H9 (cell line): ENCODE data around the gene GALNT13. TPM values are rescaled to one million over a fixed set of nuclear protein-coding genes. Genes with fewer than 3 reads are reported as not detected.

ENCODE experiments used
- DNase-seq: peaks from one replicate; pipeline ENCODE4 v3.0.0-alpha.2; 2017
- H2AFZ ChIP-seq: one replicate; pipeline ENCODE4 v1.6.1; 2013; ENCODE audit warnings: mild to moderate bottlenecking, low read length, control low read depth, moderate library complexity
- H2AK5ac ChIP-seq: 2 replicates; pipeline ENCODE4 v1.6.1; 2013; ENCODE audit warnings: low read length, control low read depth, mixed read lengths; ENCODE audit not compliant: insufficient read length
- H2BK120ac ChIP-seq: one replicate; pipeline ENCODE4 v1.6.1; 2013; ENCODE audit warnings: low read depth, mild to moderate bottlenecking, low read length, control low read depth, inconsistent platforms; ENCODE audit not compliant: poor library complexity, severe bottlenecking
- H2BK12ac ChIP-seq: 2 replicates; pipeline ENCODE4 v1.6.1; 2013; ENCODE audit warnings: low read length, control low read depth, mixed read lengths, low read depth; ENCODE audit not compliant: insufficient read length
- H2BK15ac ChIP-seq: 2 replicates; pipeline ENCODE4 v1.6.1; 2013; ENCODE audit warnings: low read depth, low read length, control low read depth
- H2BK20ac ChIP-seq: one replicate; pipeline ENCODE4 v1.6.1; 2013; ENCODE audit warnings: low read depth, mild to moderate bottlenecking, low read length, control low read depth, inconsistent platforms; ENCODE audit not compliant: poor library complexity, severe bottlenecking
- H2BK5ac ChIP-seq: 2 replicates; pipeline ENCODE4 v1.6.1; 2013; ENCODE audit warnings: low read length, control low read depth, mixed read lengths; ENCODE audit not compliant: insufficient read length
- H3K14ac ChIP-seq: 2 replicates; pipeline ENCODE4 v1.6.1; 2013; ENCODE audit warnings: low read length, control low read depth; ENCODE audit not compliant: insufficient read depth
- H3K18ac ChIP-seq: 2 replicates; pipeline ENCODE4 v1.6.1; 2013; ENCODE audit warnings: low read depth, mild to moderate bottlenecking, mixed read lengths, low read length, control low read depth; ENCODE audit not compliant: insufficient read length
- H3K23ac ChIP-seq: 2 replicates; pipeline ENCODE4 v1.6.1; 2013; ENCODE audit warnings: low read length, control low read depth, mixed read lengths, low read depth; ENCODE audit not compliant: insufficient read length
- H3K23me2 ChIP-seq: 2 replicates; pipeline ENCODE4 v1.6.1; 2013; ENCODE audit warnings: low read depth, mild to moderate bottlenecking, mixed read lengths, low read length, control low read depth; ENCODE audit not compliant: insufficient read length, poor library complexity, severe bottlenecking
- H3K27ac ChIP-seq: 2 replicates; pipeline ENCODE4 v1.5.1; 2013; ENCODE audit warnings: low read length, control low read depth, mixed read lengths, low read depth; ENCODE audit not compliant: insufficient read length
- H3K27me3 ChIP-seq: 2 replicates; pipeline ENCODE4 v1.6.1; 2013; ENCODE audit warnings: low read length, control low read depth, inconsistent platforms; ENCODE audit not compliant: insufficient read depth
- H3K4ac ChIP-seq: 2 replicates; pipeline ENCODE4 v1.6.1; 2013; ENCODE audit warnings: low read depth, mild to moderate bottlenecking, control low read depth, inconsistent platforms, low read length, moderate library complexity
- H3K4me1 ChIP-seq: 2 replicates; pipeline ENCODE4 v1.6.1; 2013; ENCODE audit warnings: low read length, control low read depth, inconsistent platforms; ENCODE audit not compliant: insufficient read depth
- H3K4me2 ChIP-seq: 2 replicates; pipeline ENCODE4 v1.6.1; 2013; ENCODE audit warnings: low read length, control low read depth, mixed read lengths; ENCODE audit not compliant: insufficient read length, insufficient read depth
- H3K56ac ChIP-seq: 2 replicates; pipeline ENCODE4 v1.6.1; 2013; ENCODE audit warnings: low read depth, mild to moderate bottlenecking, mixed read lengths, low read length, control low read depth; ENCODE audit not compliant: insufficient read length
- H3K79me1 ChIP-seq: 2 replicates; pipeline ENCODE4 v1.6.1; 2013; ENCODE audit warnings: low read depth, mild to moderate bottlenecking, moderate library complexity, low read length, control low read depth, inconsistent platforms; ENCODE audit not compliant: insufficient read depth, poor library complexity, severe bottlenecking
- H3K79me2 ChIP-seq: 2 replicates; pipeline ENCODE4 v1.6.1; 2013; ENCODE audit warnings: low read length, control low read depth, inconsistent platforms; ENCODE audit not compliant: insufficient read depth
- H3K9ac ChIP-seq: 2 replicates; pipeline ENCODE4 v1.6.1; 2013; ENCODE audit warnings: low read length, control low read depth, mixed read lengths; ENCODE audit not compliant: insufficient read length; ENCODE audit errors: extremely low read depth
- H3K9me3 ChIP-seq: one replicate; pipeline ENCODE4 v1.6.1; 2013; ENCODE audit warnings: low read depth, low read length, inconsistent platforms; ENCODE audit not compliant: control insufficient read depth
- H3T11ph ChIP-seq: one replicate; pipeline ENCODE4 v1.6.1; 2013; ENCODE audit warnings: mild to moderate bottlenecking, low read length, control low read depth, inconsistent platforms
- H4K20me1 ChIP-seq: one replicate; pipeline ENCODE4 v1.6.1; 2013; ENCODE audit not compliant: control insufficient read depth, insufficient read length, insufficient read depth
- H4K5ac ChIP-seq: 2 replicates; pipeline ENCODE4 v1.6.1; 2013; ENCODE audit warnings: low read depth, mild to moderate bottlenecking, mixed read lengths, low read length, control low read depth; ENCODE audit not compliant: insufficient read length
- H4K8ac ChIP-seq: replicated peaks from 2 replicates; pipeline ENCODE4 v1.6.1; 2013; ENCODE audit warnings: low read length, control low read depth, mixed read lengths, low read depth; ENCODE audit not compliant: insufficient read length
- H4K91ac ChIP-seq: 2 replicates; pipeline ENCODE4 v1.6.1; 2013; ENCODE audit warnings: low read depth, mild to moderate bottlenecking, moderate library complexity, mixed read lengths, low read length, control low read depth; ENCODE audit not compliant: insufficient read length
- H3K27ac Mint-ChIP-seq, 3 experiments: 2 replicates in 2 of 3; 3 replicates in 1 of 3; pipeline ENCODE4 v1.8.0; 2020 to 2021; ENCODE audit warnings: mixed read lengths in 3 of 3, mild to moderate bottlenecking in 1 of 3, moderate library complexity in 1 of 3
- H3K27me3 Mint-ChIP-seq: 2 replicates; pipeline ENCODE4 v1.8.0; 2021; ENCODE audit warnings: low read depth, mild to moderate bottlenecking, moderate library complexity, mixed read lengths
- H3K36me3 Mint-ChIP-seq, 3 experiments: 2 replicates in 2 of 3; 3 replicates in 1 of 3; pipeline ENCODE4 v1.8.0; 2020 to 2021; ENCODE audit warnings: low read depth in 3 of 3, mixed read lengths in 3 of 3; ENCODE audit not compliant: insufficient read depth in 1 of 3
- H3K4me1 Mint-ChIP-seq, 2 experiments: 2 replicates each; pipeline ENCODE4 v1.8.0; 2020; ENCODE audit warnings: mixed read lengths in 2 of 2
- H3K4me3 Mint-ChIP-seq, 2 experiments: 2 replicates in 1 of 2; 3 replicates in 1 of 2; pipeline ENCODE4 v1.8.0; 2020 to 2021; ENCODE audit warnings: mild to moderate bottlenecking in 2 of 2, mixed read lengths in 2 of 2, moderate library complexity in 1 of 2
- H3K9me3 Mint-ChIP-seq, 2 experiments: 2 replicates in 1 of 2; 3 replicates in 1 of 2; pipeline ENCODE4 v1.8.0; 2020; ENCODE audit warnings: mild to moderate bottlenecking in 2 of 2, mixed read lengths in 2 of 2, moderate library complexity in 1 of 2
- WGBS: extraction: QIAGEN DNeasy Blood & Tissue Kit; methylation state at CpG from one replicate; pipeline ENCODE4 v1.1.7; 2013; ENCODE audit warnings: missing lambda C conversion rate, low lambda C conversion rate, mixed read lengths; ENCODE audit not compliant: insufficient read length; ENCODE audit errors: extremely low coverage; 5-methylcytosine and 5-hydroxymethylcytosine counted together
- total RNA-seq: library from RNA; stranded (reverse); gene quantifications from 2 replicates; pipeline ENCODE4 v1.2.1, GENCODE V29; 2021
- TF ChIP-seq, protein P1 (sequence below): fragments of 200-600 bp; sonication (generic); conservative IDR thresholded peaks from 3 replicates; pipeline ENCODE4 v1.8.0; 2021; ENCODE audit warnings: antibody characterized with exemption, mild to moderate bottlenecking

Gene GALNT13
- total RNA-seq, 1 experiment from 2014 or later, result 6.6 TPM

DNA sequence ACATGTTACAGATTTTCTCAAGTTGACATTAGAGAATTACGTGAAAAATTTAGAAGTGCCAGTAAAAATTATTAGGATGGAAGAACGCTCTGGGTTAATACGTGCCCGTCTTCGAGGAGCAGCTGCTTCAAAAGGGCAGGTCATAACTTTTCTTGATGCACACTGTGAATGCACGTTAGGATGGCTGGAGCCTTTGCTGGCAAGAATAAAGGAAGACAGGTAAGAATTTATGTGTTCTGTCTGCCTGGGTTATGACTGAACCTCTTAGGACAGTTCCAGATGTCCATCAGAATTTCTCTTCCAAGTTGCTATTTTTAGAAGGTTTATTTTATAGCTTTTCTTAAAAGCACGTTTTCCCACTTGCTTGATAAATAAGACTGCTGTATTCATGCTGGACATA is 371.0 kb downstream of the GALNT13 start:
- H3K23me2 ChIP-seq, result no peaks in the 10 kb centered on the region
- no peak overlapping the region for H3K23ac ChIP-seq
- H4K5ac ChIP-seq, result no peak overlapping the region
- no peak overlapping the region for H3K14ac ChIP-seq
- H3K4me2 ChIP-seq, result no peak overlapping the region
- H3K9me3 Mint-ChIP-seq, result no peaks in the 10 kb centered on the region
- H3K79me1 ChIP-seq, result no peaks in the 10 kb centered on the region
- H3K27ac ChIP-seq, result no peak overlapping the region
- H4K91ac ChIP-seq, result no peak overlapping the region
- H2BK5ac ChIP-seq, result no peak overlapping the region
- H3K9ac ChIP-seq, result no peak overlapping the region
- TF ChIP-seq, protein P1, sequence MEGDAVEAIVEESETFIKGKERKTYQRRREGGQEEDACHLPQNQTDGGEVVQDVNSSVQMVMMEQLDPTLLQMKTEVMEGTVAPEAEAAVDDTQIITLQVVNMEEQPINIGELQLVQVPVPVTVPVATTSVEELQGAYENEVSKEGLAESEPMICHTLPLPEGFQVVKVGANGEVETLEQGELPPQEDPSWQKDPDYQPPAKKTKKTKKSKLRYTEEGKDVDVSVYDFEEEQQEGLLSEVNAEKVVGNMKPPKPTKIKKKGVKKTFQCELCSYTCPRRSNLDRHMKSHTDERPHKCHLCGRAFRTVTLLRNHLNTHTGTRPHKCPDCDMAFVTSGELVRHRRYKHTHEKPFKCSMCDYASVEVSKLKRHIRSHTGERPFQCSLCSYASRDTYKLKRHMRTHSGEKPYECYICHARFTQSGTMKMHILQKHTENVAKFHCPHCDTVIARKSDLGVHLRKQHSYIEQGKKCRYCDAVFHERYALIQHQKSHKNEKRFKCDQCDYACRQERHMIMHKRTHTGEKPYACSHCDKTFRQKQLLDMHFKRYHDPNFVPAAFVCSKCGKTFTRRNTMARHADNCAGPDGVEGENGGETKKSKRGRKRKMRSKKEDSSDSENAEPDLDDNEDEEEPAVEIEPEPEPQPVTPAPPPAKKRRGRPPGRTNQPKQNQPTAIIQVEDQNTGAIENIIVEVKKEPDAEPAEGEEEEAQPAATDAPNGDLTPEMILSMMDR, result no peak
- no peaks in the 10 kb centered on the region; a peak in 1 of 7 replicates for H3K36me3 Mint-ChIP-seq
- H3K18ac ChIP-seq, result no peak overlapping the region
- H3K4me3 Mint-ChIP-seq, result no peak overlapping the region
- DNase-seq, result no peak
- no peak overlapping the region for H2BK15ac ChIP-seq
- no peaks in the 10 kb centered on the region for H3K9me3 ChIP-seq
- H3K27me3 Mint-ChIP-seq, result no peaks in the 10 kb centered on the region
- H2BK20ac ChIP-seq, result no peak overlapping the region
- H3K4me1 ChIP-seq, result peaks cover 4% of the 10 kb centered on the region; the same call in 1 of the 2 replicates
- H3K4me1 Mint-ChIP-seq, result peaks cover 14% of the 10 kb centered on the region in 2 experiments
- H3K56ac ChIP-seq, result no peak overlapping the region
- H4K8ac ChIP-seq, result no peak overlapping the region
- H3K4ac ChIP-seq, result no peak overlapping the region
- no peaks in the 10 kb centered on the region for H4K20me1 ChIP-seq
- H2BK12ac ChIP-seq, result no peak overlapping the region
- H3K27me3 ChIP-seq, result no peaks in the 10 kb centered on the region
- no peaks in the 10 kb centered on the region for H3K79me2 ChIP-seq
- WGBS, result no CpG with 5 or more reads among the region's 7 CpGs
- no peak overlapping the region for H2BK120ac ChIP-seq
- no peak overlapping the region for H2AFZ ChIP-seq
- no peak overlapping the region for H2AK5ac ChIP-seq
- no peak overlapping the region for H3T11ph ChIP-seq
- H3K27ac Mint-ChIP-seq, result no peak overlapping the region
